Activated CD4-positive, alpha-beta T cell treated with anti-CD3 and anti-CD28 coated beads, Interleukin-2, amount 10 ng/mL, durations not matched to agents 7 days and 5 days (primary cell): ENCODE data around the gene AMH. TPM values are rescaled to one million over a fixed set of nuclear protein-coding genes. Genes with fewer than 3 reads are reported as not detected.

Experiments
- CTCF ChIA-PET: fragments of 350-600 bp; sonication (Branson Sonifier 250); formaldehyde crosslinking; loops from one replicate; lab custom pipeline; 2021; ENCODE audit warnings: antibody characterized with exemption; lab: Charles Lee
- POLR2A ChIA-PET: fragments of 350-600 bp; sonication (Branson Sonifier 250); formaldehyde crosslinking; loops from one replicate; lab custom pipeline; 2021; ENCODE audit warnings: antibody characterized with exemption; lab: Charles Lee
- DNase-seq: peaks from one replicate; pipeline ENCODE4 v3.0.0-alpha.2; 2020
- H3K27ac Mint-ChIP-seq: one replicate; pipeline ENCODE4 v1.8.0; 2021; ENCODE audit warnings: mild to moderate bottlenecking, moderate library complexity, mixed read lengths
- H3K27me3 Mint-ChIP-seq: one replicate; pipeline ENCODE4 v1.8.0; 2021; ENCODE audit warnings: mixed read lengths
- H3K36me3 Mint-ChIP-seq: one replicate; pipeline ENCODE4 v1.8.0; 2021; ENCODE audit warnings: low read depth, mixed read lengths
- H3K4me1 Mint-ChIP-seq: one replicate; pipeline ENCODE4 v1.8.0; 2021; ENCODE audit warnings: mixed read lengths
- H3K4me3 Mint-ChIP-seq: one replicate; pipeline ENCODE4 v1.8.0; 2021; ENCODE audit warnings: mild to moderate bottlenecking, moderate library complexity, mixed read lengths
- H3K9me3 Mint-ChIP-seq: one replicate; pipeline ENCODE4 v1.8.0; 2021; ENCODE audit warnings: mixed read lengths
- total RNA-seq, 2 experiments: library from RNA; stranded (reverse); gene quantifications; one replicate each; pipeline ENCODE4 v1.2.3, GENCODE V29; 2021

AMH gene
- total RNA-seq, 2 experiments from 2014 or later: 5.2 to 9.2 TPM

GRCh38 chr19:2259336-2259735 lies 10.2 kb downstream of the AMH start:
- DNase-seq: peak; percentile 35
- H3K4me3 Mint-ChIP-seq: no peak overlapping the region
- H3K36me3 Mint-ChIP-seq: peaks cover 1% of the 10 kb centered on the region
- CTCF ChIA-PET: interaction anchor here (0.7 to 4.3 kb wide), 4 partner anchors 15 to 23 kb away, joined by 3 to 34 read pairs (median 6); partner anchors contain the start of gene PLEKHJ1
- peaks cover 34% of the 10 kb centered on the region for H3K4me1 Mint-ChIP-seq
- POLR2A ChIA-PET: interaction anchor here (0.6 to 0.7 kb wide), 2 partner anchors 15 to 43 kb away, joined by 4 to 5 read pairs; no protein-coding TSS in a partner anchor
- H3K27me3 Mint-ChIP-seq: no peaks in the 10 kb centered on the region
- no peaks in the 10 kb centered on the region for H3K9me3 Mint-ChIP-seq
- H3K27ac Mint-ChIP-seq: peak overlapping the region; percentile 95

- H3K4me1 Mint-ChIP-seq: peaks cover 34% of the 10 kb centered on the region
- ChIA-PET CTCF (interaction anchor here (0.7 to 4.3 kb wide), 4 partner anchors 14 to 27 kb away, joined by 3 to 34 read pairs (median 6); partner anchors contain the start of gene PLEKHJ1), POLR2A (interaction anchor here (0.5 kb wide), 1 partner anchor 351 kb away, joined by 3 read pairs; no protein-coding TSS in a partner anchor)
- H3K36me3 Mint-ChIP-seq: peaks cover 1% of the 10 kb centered on the region
- H3K9me3 Mint-ChIP-seq: no peaks in the 10 kb centered on the region
- DNase-seq: no peak
- H3K4me3 Mint-ChIP-seq: no peak overlapping the region
- peak overlapping the region; percentile 78 for H3K27ac Mint-ChIP-seq
- H3K27me3 Mint-ChIP-seq: no peaks in the 10 kb centered on the region
Observed at GRCh38 chr19:2260341-2260805, 11.2 kb downstream of the AMH start.

DNA sequence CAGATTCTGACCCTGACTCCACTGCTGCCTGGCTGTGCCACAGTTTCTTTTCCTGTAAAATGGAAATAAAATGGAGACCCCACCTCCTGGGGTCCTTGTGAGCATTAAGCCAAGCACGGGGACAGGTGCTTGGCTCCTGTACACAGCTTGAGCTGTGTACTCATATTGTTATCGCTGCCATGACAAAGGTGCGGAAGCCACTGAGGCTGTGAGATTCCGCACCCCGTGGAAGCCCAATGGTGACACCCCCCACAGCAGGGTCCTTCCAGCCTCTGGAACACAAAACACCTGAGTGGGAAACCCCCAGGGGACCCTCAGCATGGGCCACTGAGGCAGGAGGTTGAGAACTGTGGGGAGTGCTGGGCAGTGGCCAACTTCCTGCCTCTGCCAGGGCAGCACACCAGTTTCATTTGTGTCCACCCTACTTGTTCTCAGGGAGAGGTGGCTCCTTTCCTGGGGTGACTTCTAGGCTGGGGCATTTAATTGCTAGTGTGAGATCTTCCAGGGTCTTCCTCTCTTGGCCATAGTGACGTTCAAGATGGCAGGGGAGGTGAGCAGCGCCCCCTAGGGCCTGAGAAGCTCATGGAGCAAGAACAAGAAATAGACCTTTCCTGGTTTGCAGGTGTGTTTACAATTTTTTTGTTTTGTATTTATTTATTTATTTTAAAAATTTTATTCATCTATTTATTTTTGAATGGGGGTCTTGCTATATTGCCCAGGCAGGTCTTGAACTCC lies 12.5 kb downstream of the AMH start:
- H3K27ac Mint-ChIP-seq: peak overlapping the region; percentile 71

GRCh38 chr19:2266183-2266993 lies 17.3 kb downstream of the AMH start:
- Mint-ChIP-seq H3K4me3 (no peak overlapping the region), H3K36me3 (peaks cover 3% of the 10 kb centered on the region), H3K4me1 (peaks cover 17% of the 10 kb centered on the region), H3K27me3 (no peaks in the 10 kb centered on the region), H3K9me3 (no peaks in the 10 kb centered on the region), H3K27ac (peak overlapping the region; percentile 77)
- CTCF ChIA-PET: interaction anchor here (0.7 to 2.0 kb wide), 3 partner anchors 18 to 31 kb away, joined by 3 to 4 read pairs (median 3); partner anchors contain the start of genes AMH and PLEKHJ1
- POLR2A ChIA-PET: interaction anchor here (0.6 kb wide), 1 partner anchor 1373 kb away, joined by 3 read pairs; the partner anchor contains the start of gene RNU6-9
- no peak for DNase-seq

More for the DNA sequence above, 12.5 kb downstream of the AMH start:
- CTCF ChIA-PET: interaction anchor here (0.6 to 4.3 kb wide), 9 partner anchors 9 to 231 kb away, joined by 3 to 34 read pairs (median 4); partner anchors contain the start of genes AMH and PLEKHJ1
- Mint-ChIP-seq H3K36me3 (peaks cover 1% of the 10 kb centered on the region), H3K4me3 (no peak overlapping the region), H3K4me1 (peaks cover 39% of the 10 kb centered on the region), H3K9me3 (no peaks in the 10 kb centered on the region), H3K27me3 (no peaks in the 10 kb centered on the region)
- peak; percentile 61 for DNase-seq
- POLR2A ChIA-PET: interaction anchor here (0.6 kb wide), 1 partner anchor 161 kb away, joined by 3 read pairs; no protein-coding TSS in a partner anchor

GRCh38 chr19:2268480-2268830 lies 19.3 kb downstream of the AMH start:
- H3K36me3 Mint-ChIP-seq: peaks cover 12% of the 10 kb centered on the region
- H3K27ac Mint-ChIP-seq: peak overlapping the region; percentile 62
- ChIA-PET CTCF (no interaction called here), POLR2A (no interaction called here)
- no peak for DNase-seq
- peaks cover 29% of the 10 kb centered on the region for H3K4me1 Mint-ChIP-seq
- H3K27me3 Mint-ChIP-seq: no peaks in the 10 kb centered on the region
- H3K9me3 Mint-ChIP-seq: no peaks in the 10 kb centered on the region
- peak overlapping the region; percentile 89 for H3K4me3 Mint-ChIP-seq

DNA sequence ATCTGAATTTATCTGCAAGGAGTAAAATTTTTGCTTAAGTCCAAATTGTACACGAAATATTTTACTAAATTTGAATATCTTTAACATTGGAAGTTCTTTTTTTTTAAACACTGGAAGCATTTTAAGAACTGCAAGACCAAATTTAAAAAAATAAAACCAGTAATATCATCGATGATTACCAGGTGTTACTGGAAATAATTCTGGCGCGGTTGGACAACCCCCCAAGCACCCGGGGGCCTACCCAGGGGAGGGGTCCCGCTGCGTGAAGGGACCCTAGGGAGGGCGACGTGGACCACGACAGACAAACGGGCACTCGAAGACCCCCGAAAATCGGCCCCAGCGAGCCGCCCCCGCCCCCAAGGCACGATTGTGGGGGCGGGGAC lies 19.7 kb downstream of the AMH start:
- ChIA-PET CTCF (no interaction called here), POLR2A (no interaction called here)
- H3K4me1 Mint-ChIP-seq: peaks cover 32% of the 10 kb centered on the region
- DNase-seq: no peak
- H3K27ac Mint-ChIP-seq: peak overlapping the region; percentile 62
- H3K4me3 Mint-ChIP-seq: peak overlapping the region; percentile 89
- H3K27me3 Mint-ChIP-seq: no peaks in the 10 kb centered on the region
- H3K36me3 Mint-ChIP-seq: peaks cover 14% of the 10 kb centered on the region
- H3K9me3 Mint-ChIP-seq: no peaks in the 10 kb centered on the region

- H3K36me3 Mint-ChIP-seq: peaks cover 20% of the 10 kb centered on the region
- H3K4me1 Mint-ChIP-seq: peaks cover 39% of the 10 kb centered on the region
- POLR2A ChIA-PET: interaction anchor here (0.5 to 0.7 kb wide), 3 partner anchors 31 to 62 kb away, joined by 3 to 4 read pairs (median 3); no protein-coding TSS in a partner anchor
- CTCF ChIA-PET: interaction anchor here (0.9 to 1.3 kb wide), 2 partner anchors 11 to 31 kb away, joined by 3 to 5 read pairs; no protein-coding TSS in a partner anchor
- peak; percentile 98 for DNase-seq
- H3K9me3 Mint-ChIP-seq: no peaks in the 10 kb centered on the region
- H3K27ac Mint-ChIP-seq: peak overlapping the region; percentile 88
- H3K4me3 Mint-ChIP-seq: peak overlapping the region; percentile 89
- no peaks in the 10 kb centered on the region for H3K27me3 Mint-ChIP-seq
Observed at GRCh38 chr19:2269244-2270156, 20.4 kb downstream of the AMH start.

GRCh38 chr19:2270157-2270422 lies 21.0 kb downstream of the AMH start:
- H3K9me3 Mint-ChIP-seq: no peaks in the 10 kb centered on the region
- H3K4me3 Mint-ChIP-seq: peak overlapping the region; percentile 89
- peaks cover 42% of the 10 kb centered on the region for H3K4me1 Mint-ChIP-seq
- no peaks in the 10 kb centered on the region for H3K27me3 Mint-ChIP-seq
- ChIA-PET POLR2A (interaction anchor here (0.5 to 0.7 kb wide), 2 partner anchors 31 to 60 kb away, joined by 3 read pairs; no protein-coding TSS in a partner anchor), CTCF (interaction anchor here (0.9 to 1.3 kb wide), 3 partner anchors 8 to 31 kb away, joined by 3 to 5 read pairs (median 3); no protein-coding TSS in a partner anchor)
- peak; percentile 49 for DNase-seq
- H3K27ac Mint-ChIP-seq: peak overlapping the region; percentile 88
- peaks cover 24% of the 10 kb centered on the region for H3K36me3 Mint-ChIP-seq

- H3K9me3 Mint-ChIP-seq: no peaks in the 10 kb centered on the region
- peak overlapping the region; percentile 62 for H3K27ac Mint-ChIP-seq
- H3K4me1 Mint-ChIP-seq: peaks cover 43% of the 10 kb centered on the region
- peak; percentile 70 for DNase-seq
- H3K4me3 Mint-ChIP-seq: peak overlapping the region; percentile 89
- no peaks in the 10 kb centered on the region for H3K27me3 Mint-ChIP-seq
- POLR2A ChIA-PET: no interaction called here
- H3K36me3 Mint-ChIP-seq: peaks cover 25% of the 10 kb centered on the region
- CTCF ChIA-PET: interaction anchor here (0.8 to 1.8 kb wide), 6 partner anchors 9 to 40 kb away, joined by 3 to 5 read pairs (median 3); partner anchors contain the start of gene PLEKHJ1
Observed at GRCh38 chr19:2270423-2271233, 21.5 kb downstream of the AMH start.

- Mint-ChIP-seq H3K36me3 (peaks cover 25% of the 10 kb centered on the region), H3K4me1 (peaks cover 40% of the 10 kb centered on the region)
- no peak for DNase-seq
Observed at GRCh38 chr19:2271234-2272103, 22.3 kb downstream of the AMH start.

More at GRCh38 chr19:2271234-2272103, 22.3 kb downstream of the AMH start:
- ChIA-PET CTCF (interaction anchor here (0.7 to 7.7 kb wide), 8 partner anchors 10 to 115 kb away, joined by 3 to 49 read pairs (median 4); partner anchors contain the start of gene PLEKHJ1), POLR2A (no interaction called here)
- peak overlapping the region; percentile 85 for H3K4me3 Mint-ChIP-seq
- peak overlapping the region; percentile 90 for H3K27ac Mint-ChIP-seq
- H3K27me3 Mint-ChIP-seq: no peaks in the 10 kb centered on the region
- no peaks in the 10 kb centered on the region for H3K9me3 Mint-ChIP-seq
